ENCODE measurements around the gene TRMT10B.
A peak's percentile ranks its signal among the peaks of the same experiment; 100 is the strongest.
"Not testable (repeated sequence)": the region's sequence is repeated elsewhere in the genome, so short reads cannot be mapped to it uniquely, and the experiment has no call there.

The TRMT10B gene

GRCh38 chr9:37801959-37802711 lies 48.5 kb downstream of the TRMT10B start:
- Histone ChIP-seq H3K9ac (ENCODE audit: low read length) (peak overlapping the region; percentile 80), H3K36me3 (ENCODE audit: insufficient read depth, low read length) (peaks cover 13% of the 10 kb centered on the region; the same call in 1 of the 2 replicates), H3K27me3 (ENCODE audit: insufficient read depth, low read length) (no peaks in the 10 kb centered on the region), H3K27ac (ENCODE audit: low read depth, low read length, poor library complexity, severe bottlenecking) (no peak overlapping the region), H2AFZ (ENCODE audit: low read length) (no peak overlapping the region), H4K20me1 (ENCODE audit: insufficient read depth, low read length) (no peaks in the 10 kb centered on the region), H3K4me1 (ENCODE audit: insufficient read depth, low read length, severe bottlenecking) (peaks cover 24% of the 10 kb centered on the region), H3K79me2 (ENCODE audit: insufficient read depth, low read length) (peaks cover 36% of the 10 kb centered on the region), H3K9me3 (ENCODE audit: low read length) (no peaks in the 10 kb centered on the region), H3K4me3 (ENCODE audit: low read depth, low read length, poor library complexity, severe bottlenecking) (peak overlapping the region; percentile 81), H3F3A (ENCODE audit: insufficient read depth, low read length) (no peaks in the 10 kb centered on the region), H3K4me2 (ENCODE audit: low read length) (peak overlapping the region; percentile 93), H3K9me2 (ENCODE audit: low read depth, low read length) (no peaks in the 10 kb centered on the region)
- TF ChIP-seq EZH2 (IDR thresholded peaks at IDR 0.05; ENCODE audit: borderline replicate concordance, low read length) (no peak), CTCF (IDR thresholded peaks at IDR 0.05; ENCODE audit: low read length) (no peak)

GRCh38 chr9:37806271-37806670 lies 52.7 kb downstream of the TRMT10B start:
- no peak overlapping the region for H2AFZ ChIP-seq (ENCODE audit: low read length)
- H3K9ac ChIP-seq (ENCODE audit: low read length): no peak overlapping the region
- no peaks in the 10 kb centered on the region for H4K20me1 ChIP-seq (ENCODE audit: insufficient read depth, low read length)
- no peak overlapping the region for H3K4me2 ChIP-seq (ENCODE audit: low read length)
- H3K27me3 ChIP-seq (ENCODE audit: insufficient read depth, low read length): no peaks in the 10 kb centered on the region
- peaks cover 18% of the 10 kb centered on the region; the same call in 1 of the 2 replicates for H3K36me3 ChIP-seq (ENCODE audit: insufficient read depth, low read length)
- no peak for TF ChIP-seq CTCF (IDR thresholded peaks at IDR 0.05; ENCODE audit: low read length)
- TF ChIP-seq EZH2 (IDR thresholded peaks at IDR 0.05; ENCODE audit: borderline replicate concordance, low read length): no peak
- H3K27ac ChIP-seq (ENCODE audit: low read depth, low read length, poor library complexity, severe bottlenecking): no peak overlapping the region
- peaks cover 42% of the 10 kb centered on the region for H3K79me2 ChIP-seq (ENCODE audit: insufficient read depth, low read length)
- H3K9me3 ChIP-seq (ENCODE audit: low read length): no peaks in the 10 kb centered on the region
- peaks cover 15% of the 10 kb centered on the region for H3K4me1 ChIP-seq (ENCODE audit: insufficient read depth, low read length, severe bottlenecking)
- H3K4me3 ChIP-seq (ENCODE audit: low read depth, low read length, poor library complexity, severe bottlenecking): no peak overlapping the region
- no peaks in the 10 kb centered on the region for H3F3A ChIP-seq (ENCODE audit: insufficient read depth, low read length)
- H3K9me2 ChIP-seq (ENCODE audit: low read depth, low read length): no peaks in the 10 kb centered on the region

GRCh38 chr9:37809676-37810075 lies 56.1 kb downstream of the TRMT10B start:
- H3K27me3 ChIP-seq (ENCODE audit: insufficient read depth, low read length): not testable (repeated sequence)

More at GRCh38 chr9:37809676-37810075, 56.1 kb downstream of the TRMT10B start:
- peaks cover 11% of the 10 kb centered on the region for H3K79me2 ChIP-seq (ENCODE audit: insufficient read depth, low read length)
- not testable (repeated sequence) for H3K9me2 ChIP-seq (ENCODE audit: low read depth, low read length); H3K4me2 ChIP-seq (ENCODE audit: low read length); H3K27ac ChIP-seq (ENCODE audit: low read depth, low read length, poor library complexity, severe bottlenecking); H3K36me3 ChIP-seq (ENCODE audit: insufficient read depth, low read length); H3K9me3 ChIP-seq (ENCODE audit: low read length); H3F3A ChIP-seq (ENCODE audit: insufficient read depth, low read length); H3K4me3 ChIP-seq (ENCODE audit: low read depth, low read length, poor library complexity, severe bottlenecking); H3K4me1 ChIP-seq (ENCODE audit: insufficient read depth, low read length, severe bottlenecking); H3K9ac ChIP-seq (ENCODE audit: low read length); H4K20me1 ChIP-seq (ENCODE audit: insufficient read depth, low read length); H2AFZ ChIP-seq (ENCODE audit: low read length)

Measured in OCI-LY1 (cell line).